ENCODE data around the gene SCRT2.

DNA sequence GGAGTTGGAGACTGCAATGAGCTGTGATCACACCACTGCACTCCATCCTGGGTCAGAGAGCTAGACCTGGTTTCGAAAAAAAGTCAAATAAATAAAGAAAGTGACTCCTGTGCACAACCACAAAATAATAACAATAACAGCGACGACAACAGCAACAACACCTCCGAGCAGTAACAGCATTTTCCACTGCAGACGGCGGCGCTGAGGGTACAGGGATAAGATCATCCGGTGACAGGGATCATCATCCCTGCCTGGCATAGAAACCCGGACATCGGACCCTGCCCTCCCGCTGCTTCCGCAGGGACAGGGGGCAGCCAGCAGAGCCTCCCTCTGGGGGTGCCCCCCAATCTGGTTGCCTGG, 34.1 kb downstream of the SCRT2 start:
- TF ChIP-seq, protein P1, sequence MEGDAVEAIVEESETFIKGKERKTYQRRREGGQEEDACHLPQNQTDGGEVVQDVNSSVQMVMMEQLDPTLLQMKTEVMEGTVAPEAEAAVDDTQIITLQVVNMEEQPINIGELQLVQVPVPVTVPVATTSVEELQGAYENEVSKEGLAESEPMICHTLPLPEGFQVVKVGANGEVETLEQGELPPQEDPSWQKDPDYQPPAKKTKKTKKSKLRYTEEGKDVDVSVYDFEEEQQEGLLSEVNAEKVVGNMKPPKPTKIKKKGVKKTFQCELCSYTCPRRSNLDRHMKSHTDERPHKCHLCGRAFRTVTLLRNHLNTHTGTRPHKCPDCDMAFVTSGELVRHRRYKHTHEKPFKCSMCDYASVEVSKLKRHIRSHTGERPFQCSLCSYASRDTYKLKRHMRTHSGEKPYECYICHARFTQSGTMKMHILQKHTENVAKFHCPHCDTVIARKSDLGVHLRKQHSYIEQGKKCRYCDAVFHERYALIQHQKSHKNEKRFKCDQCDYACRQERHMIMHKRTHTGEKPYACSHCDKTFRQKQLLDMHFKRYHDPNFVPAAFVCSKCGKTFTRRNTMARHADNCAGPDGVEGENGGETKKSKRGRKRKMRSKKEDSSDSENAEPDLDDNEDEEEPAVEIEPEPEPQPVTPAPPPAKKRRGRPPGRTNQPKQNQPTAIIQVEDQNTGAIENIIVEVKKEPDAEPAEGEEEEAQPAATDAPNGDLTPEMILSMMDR (IDR thresholded peaks at IDR 0.05; ENCODE audit: borderline replicate concordance, extremely low read depth, low read length, poor library complexity, severe bottlenecking) = no peak
- TF ChIP-seq EZH2 (IDR thresholded peaks at IDR 0.05; ENCODE audit: borderline replicate concordance, low read depth, low read length, severe bottlenecking) = no peak

Data from DND-41 (cell line).